Measurements from ENCODE around the gene SYT8. TPM values are rescaled to one million over a fixed set of nuclear protein-coding genes. Genes with fewer than 3 reads are reported as not detected.

The SYT8 gene
- total RNA-seq, 2 experiments from 2014 or later, result not detected

- H3K27me3 Mint-ChIP-seq, result no peaks in the 10 kb centered on the region
- peak overlapping the region; percentile 41 for H3K4me3 ChIP-seq (ENCODE audit: low read length)
- no peaks in the 10 kb centered on the region for H3K9me3 Mint-ChIP-seq
- ATAC-seq (ENCODE audit: poor library complexity), result no peak
- no peaks in the 10 kb centered on the region for H3K9me3 ChIP-seq (ENCODE audit: control insufficient read depth in 1 of 2, insufficient read depth in 1 of 2, low read length in 2 of 2)
- POLR2A ChIA-PET, result interaction anchor here (1.5 to 3.3 kb wide), 2 partner anchors 9 to 39 kb away, joined by 3 to 15 read pairs; partner anchors contain the start of gene LSP1
- H3K4me3 Mint-ChIP-seq, result peak overlapping the region; percentile 74
- H3K27ac ChIP-seq (ENCODE audit: low read depth in 1 of 2, low read length in 2 of 2), result peak overlapping the region in 1 of 2 donors; percentile 13
- CTCF ChIA-PET, result no interaction called here
- peak overlapping the region; percentile 90 for H3K27ac Mint-ChIP-seq
- DNase-seq, result no peak
- no peaks in the 10 kb centered on the region for H3K36me3 ChIP-seq (ENCODE audit: insufficient read depth, low read length)
- peaks cover 72% of the 10 kb centered on the region for H3K4me1 ChIP-seq (ENCODE audit: insufficient read depth, low read length)
- H3K36me3 Mint-ChIP-seq (ENCODE audit: low read depth), result no peaks in the 10 kb centered on the region
- H3K27me3 ChIP-seq (ENCODE audit: control insufficient read depth in 1 of 2, insufficient read depth in 2 of 2, low read length in 2 of 2), result no peaks in the 10 kb centered on the region
- H3K4me1 Mint-ChIP-seq (ENCODE audit: low read depth), result peaks cover 47% of the 10 kb centered on the region
- TF ChIP-seq CTCF (IDR thresholded peaks at IDR 0.05), result no peak
- intact Hi-C loops (cut with DNase I, micrococcal nuclease), result no loop called here
These were observed 9.0 kb downstream of the SYT8 start for GRCh38 chr11:1843796-1844195.

- peak in 10 of 14 experiments; percentile 25 to 78 (median 52) for DNase-seq
- H3K36me3 ChIP-seq (ENCODE audit: insufficient read depth, low read length), result no peaks in the 10 kb centered on the region
- Mint-ChIP-seq H3K4me1 (ENCODE audit: low read depth) (peaks cover 53% of the 10 kb centered on the region), H3K27me3 (no peaks in the 10 kb centered on the region), H3K4me3 (peak overlapping the region; percentile 74), H3K27ac (peak overlapping the region; percentile 90), H3K36me3 (ENCODE audit: low read depth) (no peaks in the 10 kb centered on the region), H3K9me3 (no peaks in the 10 kb centered on the region)
- POLR2A ChIA-PET, result interaction anchor here (1.5 to 3.3 kb wide), 2 partner anchors 9 to 38 kb away, joined by 3 to 15 read pairs; partner anchors contain the start of gene LSP1
- no peaks in the 10 kb centered on the region for H3K9me3 ChIP-seq (ENCODE audit: control insufficient read depth in 1 of 2, insufficient read depth in 1 of 2, low read length in 2 of 2)
- H3K4me3 ChIP-seq (ENCODE audit: low read length), result peak overlapping the region; percentile 41
- CTCF ChIA-PET, result no interaction called here
- peak overlapping the region; percentile 23 to 35 for H3K27ac ChIP-seq (ENCODE audit: low read depth in 1 of 2, low read length in 2 of 2)
- TF ChIP-seq CTCF (IDR thresholded peaks at IDR 0.05), result no peak
- no peaks in the 10 kb centered on the region for H3K27me3 ChIP-seq (ENCODE audit: control insufficient read depth in 1 of 2, insufficient read depth in 2 of 2, low read length in 2 of 2)
- H3K4me1 ChIP-seq (ENCODE audit: insufficient read depth, low read length), result peaks cover 78% of the 10 kb centered on the region
- intact Hi-C loops (cut with DNase I, micrococcal nuclease), result no loop called here
- peak; percentile 61 for ATAC-seq (ENCODE audit: poor library complexity)
These were observed 9.7 kb downstream of the SYT8 start for GRCh38 chr11:1844221-1845094.

- H3K4me3 ChIP-seq (ENCODE audit: low read length), result no peak overlapping the region
- intact Hi-C loops (cut with DNase I, micrococcal nuclease), result no loop called here
- H3K4me1 Mint-ChIP-seq (ENCODE audit: low read depth), result peaks cover 54% of the 10 kb centered on the region
These were observed 10.3 kb downstream of the SYT8 start for GRCh38 chr11:1845095-1845429.

More at GRCh38 chr11:1845095-1845429, 10.3 kb downstream of the SYT8 start:
- H3K27me3 ChIP-seq (ENCODE audit: control insufficient read depth in 1 of 2, insufficient read depth in 2 of 2, low read length in 2 of 2), result no peaks in the 10 kb centered on the region
- Mint-ChIP-seq H3K4me3 (peak overlapping the region; percentile 74), H3K9me3 (no peaks in the 10 kb centered on the region), H3K27ac (peak overlapping the region; percentile 90), H3K27me3 (no peaks in the 10 kb centered on the region), H3K36me3 (ENCODE audit: low read depth) (no peaks in the 10 kb centered on the region)
- TF ChIP-seq CTCF (IDR thresholded peaks at IDR 0.05), result no peak
- POLR2A ChIA-PET, result no interaction called here
- no peaks in the 10 kb centered on the region for H3K36me3 ChIP-seq (ENCODE audit: insufficient read depth, low read length)
- peak; percentile 3 for ATAC-seq (ENCODE audit: poor library complexity)
- no peaks in the 10 kb centered on the region for H3K9me3 ChIP-seq (ENCODE audit: control insufficient read depth in 1 of 2, insufficient read depth in 1 of 2, low read length in 2 of 2)
- no peak for DNase-seq
- H3K27ac ChIP-seq (ENCODE audit: low read depth in 1 of 2, low read length in 2 of 2), result peak overlapping the region; percentile 23 to 35
- H3K4me1 ChIP-seq (ENCODE audit: insufficient read depth, low read length), result peaks cover 78% of the 10 kb centered on the region
- CTCF ChIA-PET, result interaction anchor here (3.6 kb wide), 1 partner anchor 37 kb away, joined by 13 read pairs; no protein-coding TSS in a partner anchor

Data from CD4-positive, alpha-beta T cell (primary cell).